Kasumi-1 (cell line): Measurements from ENCODE around the gene CCNI2.
A peak's percentile ranks its signal among the peaks of the same experiment; 100 is the strongest.

Source experiments
- DNase-seq, 2 experiments: peaks; one replicate each; lab custom pipeline; 2025; lab: John Stamatoyannopoulos, UW

CCNI2 gene

GRCh38 chr5:132765311-132766019 lies 18.2 kb downstream of the CCNI2 start:
- DNase-seq = no peak

GRCh38 chr5:132766020-132766805 lies 19.0 kb downstream of the CCNI2 start:
- no peak for DNase-seq

GRCh38 chr5:132766806-132767055 lies 19.5 kb downstream of the CCNI2 start:
- DNase-seq = no peak

- no peak for DNase-seq
Measured at GRCh38 chr5:132767150-132767549, 19.9 kb downstream of the CCNI2 start.

DNA sequence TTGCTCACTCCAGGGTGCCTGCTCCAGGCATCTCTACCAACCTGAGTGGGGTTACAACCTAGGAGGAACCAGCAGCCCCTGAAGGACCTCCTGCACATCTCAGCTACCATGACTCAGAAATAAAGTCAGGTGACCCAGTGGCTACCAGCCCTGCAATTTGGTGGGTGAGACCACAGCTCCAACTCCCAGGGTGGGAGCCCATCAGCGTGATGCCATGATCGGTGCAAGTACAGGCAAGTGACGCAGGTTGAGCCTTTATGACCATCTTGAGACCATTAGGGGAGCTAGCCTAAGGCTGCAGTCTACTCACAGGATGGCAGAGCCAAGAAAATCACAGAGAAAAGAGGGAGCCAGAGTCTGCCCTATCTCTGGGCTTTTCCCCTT lies 21.3 kb downstream of the CCNI2 start:
- DNase-seq = no peak

GRCh38 chr5:132770476-132771159 lies 23.4 kb downstream of the CCNI2 start:
- DNase-seq = no peak

DNA sequence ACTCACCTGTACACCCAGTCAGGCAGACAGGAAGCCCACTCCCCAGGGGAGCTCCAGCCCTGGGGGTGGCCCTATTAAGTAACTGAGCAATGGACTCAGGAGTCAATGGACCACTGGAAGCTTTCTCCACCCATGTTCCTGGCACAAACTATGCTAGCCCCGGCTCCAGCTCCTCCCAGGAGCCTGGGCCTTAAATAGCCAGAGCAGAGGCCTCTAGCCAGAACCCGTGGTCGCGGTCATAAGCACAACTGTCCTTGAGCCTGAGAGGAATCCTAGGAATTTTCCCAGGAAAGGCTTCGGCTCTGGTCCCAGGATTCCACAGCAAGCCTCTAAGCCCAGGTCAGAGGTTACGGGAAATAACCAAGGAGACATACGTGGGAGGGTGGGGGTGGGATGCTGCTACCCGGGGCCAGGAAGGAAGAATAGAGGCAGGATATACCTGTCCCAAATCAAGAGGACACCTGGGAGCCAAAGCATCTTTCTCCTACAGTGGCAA lies 24.3 kb downstream of the CCNI2 start:
- DNase-seq = no peak

DNA sequence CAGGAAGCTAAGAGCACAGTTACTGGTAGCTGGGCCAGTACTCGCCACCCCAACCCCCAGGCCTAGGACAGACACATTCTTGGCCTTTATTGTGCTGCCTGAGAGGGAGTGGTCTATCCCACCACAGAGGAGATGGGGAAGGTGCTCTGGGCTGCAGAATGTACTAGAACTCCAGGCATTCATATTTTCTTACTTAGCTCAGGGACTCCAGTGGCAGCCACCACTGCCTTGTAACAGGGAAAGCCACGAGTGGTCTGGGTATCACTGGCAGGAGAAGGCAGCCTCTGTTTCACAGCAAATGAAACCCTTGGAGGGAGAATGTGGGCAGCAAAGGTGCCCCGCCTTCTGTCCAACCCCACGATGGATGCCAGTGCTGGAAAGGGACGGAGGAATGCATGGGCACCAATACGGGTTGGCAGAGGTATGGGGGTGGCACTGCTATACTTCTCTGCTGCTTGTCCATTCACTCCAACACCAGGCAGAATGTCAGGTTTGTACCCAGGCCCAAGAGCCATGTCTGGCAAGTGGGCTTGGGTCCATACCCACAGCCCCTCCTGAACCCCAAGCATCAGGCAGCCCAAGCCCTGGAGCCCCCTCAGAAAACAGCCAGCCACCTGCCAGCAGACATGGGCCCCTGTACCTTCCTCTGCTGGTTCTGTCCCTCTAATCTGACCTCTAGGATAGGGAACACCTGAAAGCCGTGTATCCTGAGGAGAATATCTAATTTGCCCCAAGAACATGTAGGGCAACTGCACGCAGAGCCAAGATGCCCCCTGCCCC lies 25.3 kb downstream of the CCNI2 start:
- DNase-seq = no peak

DNA sequence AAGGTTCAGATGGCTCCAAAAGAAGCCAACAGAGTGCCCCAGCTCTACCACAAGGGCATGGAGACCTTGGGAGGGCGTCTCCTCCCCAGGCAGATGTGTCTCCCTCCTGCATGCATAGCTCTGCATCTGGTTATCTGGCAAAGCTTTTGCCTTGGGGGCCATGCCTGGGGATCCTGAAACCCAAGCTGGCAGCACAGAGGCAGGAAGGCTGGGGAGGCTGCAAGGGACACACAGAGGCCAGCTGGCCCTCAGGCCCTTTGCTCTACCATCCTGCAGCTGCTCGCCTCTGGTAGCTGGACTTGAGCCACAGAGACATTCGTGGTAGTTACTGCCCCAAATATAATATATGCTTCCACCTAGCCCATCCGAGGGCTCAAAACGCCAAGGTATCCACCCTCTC lies 25.9 kb downstream of the CCNI2 start:
- no peak for DNase-seq

DNA sequence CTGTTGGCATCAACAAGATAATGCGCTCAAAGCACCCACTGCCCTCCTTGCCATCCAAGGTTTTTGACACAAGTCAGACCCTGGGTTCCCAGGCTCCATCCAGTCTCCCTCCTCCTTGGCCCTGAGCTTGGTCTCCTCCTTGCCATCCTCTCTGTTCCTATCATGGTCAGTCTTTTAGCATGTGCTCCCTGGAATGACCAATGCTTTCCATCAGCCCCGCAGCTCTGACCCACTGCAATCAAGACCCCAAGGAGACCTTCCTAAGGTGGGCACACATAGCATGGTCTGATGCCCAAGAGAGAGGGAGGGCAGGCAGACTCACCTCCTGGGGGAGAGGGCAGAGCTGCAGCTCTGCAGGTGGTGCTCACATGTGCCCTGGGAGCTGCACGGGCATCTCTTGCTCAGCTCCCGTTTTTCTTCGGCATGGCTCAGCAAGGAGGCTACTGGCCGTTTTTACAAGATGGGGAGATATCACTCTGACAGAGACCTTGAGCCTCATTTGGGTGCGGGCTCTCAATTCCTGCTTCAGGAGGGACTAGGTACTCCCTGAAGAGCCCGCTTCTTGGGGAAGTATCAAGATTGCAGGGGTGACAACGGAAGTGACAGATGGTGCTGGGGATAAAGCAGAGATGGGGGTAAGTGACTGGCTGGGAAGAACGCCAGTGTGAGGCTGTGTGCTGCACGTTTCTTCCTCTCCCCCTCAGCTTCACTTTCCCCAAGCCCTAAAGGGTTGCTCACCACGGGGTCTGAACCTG lies 26.6 kb downstream of the CCNI2 start:
- peak; percentile 75 to 84 for DNase-seq

- DNase-seq = no peak
Measured at GRCh38 chr5:132774406-132774805, 27.2 kb downstream of the CCNI2 start.

- DNase-seq = no peak
Measured at GRCh38 chr5:132774896-132775295, 27.7 kb downstream of the CCNI2 start.

DNA sequence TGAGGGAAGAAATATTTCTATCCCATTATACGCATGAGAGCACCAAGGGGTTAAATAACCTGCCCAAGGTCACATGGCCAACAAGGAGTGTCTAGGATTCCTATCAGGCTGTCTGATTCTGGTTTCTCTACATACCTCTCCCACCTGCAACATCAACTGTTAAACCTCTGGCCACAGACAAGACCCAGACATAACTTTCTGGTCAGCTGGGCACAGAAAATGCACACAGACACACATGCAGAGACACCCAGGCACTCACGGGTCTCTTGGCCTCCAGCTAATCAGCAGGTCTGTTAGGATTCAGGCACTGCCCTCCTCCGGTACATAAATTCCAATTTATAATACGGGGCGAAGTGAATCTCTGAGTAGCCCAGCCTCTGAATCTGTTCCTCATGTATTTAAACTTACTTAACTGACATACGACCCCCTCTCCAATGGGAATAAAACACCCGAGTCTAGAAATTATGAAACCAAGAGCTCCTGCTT lies 28.3 kb downstream of the CCNI2 start:
- no peak for DNase-seq

DNA sequence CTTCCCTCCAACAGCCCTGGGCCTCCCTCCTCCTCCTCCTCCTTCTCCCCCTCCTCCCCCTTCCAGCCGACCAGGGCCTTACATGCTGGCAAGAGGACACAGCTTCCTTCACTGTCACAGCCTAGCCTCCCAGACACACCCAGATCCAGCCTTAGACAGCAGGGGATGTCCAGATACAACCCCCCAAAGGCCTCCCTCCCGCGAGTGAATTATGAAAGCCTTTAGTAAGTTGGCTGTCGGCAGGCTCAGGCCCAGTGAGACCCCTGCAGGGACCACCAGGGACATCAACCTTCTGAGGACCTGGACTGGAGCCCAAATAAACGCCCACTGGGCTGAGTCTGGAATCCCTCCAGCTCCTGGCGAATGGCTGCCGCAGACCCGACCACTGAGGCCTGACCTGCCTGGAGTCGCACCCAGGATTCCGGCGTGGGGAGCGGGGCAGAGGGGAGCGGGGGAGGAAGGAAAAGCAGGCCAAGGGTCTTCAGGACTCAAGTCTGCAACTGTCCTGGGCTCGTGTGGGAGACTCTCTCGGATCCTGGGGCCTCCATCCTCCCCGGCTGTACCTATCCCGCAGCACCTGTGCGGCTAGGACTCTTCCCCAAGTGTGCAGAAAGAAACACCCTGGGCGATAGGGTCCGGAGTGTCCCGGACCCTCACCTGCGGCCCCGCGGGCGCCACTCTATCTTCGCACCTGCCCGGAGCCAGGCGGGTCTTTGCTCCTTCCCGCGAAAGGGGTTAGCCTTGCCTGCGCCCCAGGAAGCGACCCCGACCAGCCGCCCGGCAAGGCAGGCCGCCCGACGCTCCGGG lies 29.1 kb downstream of the CCNI2 start:
- DNase-seq = no peak

DNA sequence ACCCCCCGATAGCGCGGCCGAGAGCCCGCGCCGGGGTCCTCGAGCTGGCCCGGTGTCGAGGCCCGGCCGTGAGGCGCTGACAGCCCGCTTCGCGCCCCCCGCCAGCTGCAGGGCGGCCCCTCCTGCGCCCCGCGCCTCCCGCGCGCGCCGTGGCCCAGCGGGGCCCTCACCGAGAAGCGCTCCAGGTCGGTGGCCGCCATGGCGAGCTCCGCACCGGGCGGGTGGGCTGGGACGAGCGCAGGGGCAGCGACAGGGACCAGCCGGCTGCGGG lies 29.6 kb downstream of the CCNI2 start:
- no peak for DNase-seq

- DNase-seq = no peak
Measured at GRCh38 chr5:132777209-132778069, 30.2 kb downstream of the CCNI2 start, which contains the start of gene SEPTIN8. SEPTIN8 (minus strand) TSS chr5:132777239; CDS start chr5:132777137, 102 bp downstream.

- DNase-seq = no peak
Measured at GRCh38 chr5:132778129-132778528, 30.9 kb downstream of the CCNI2 start.

- no peak for DNase-seq
Measured at GRCh38 chr5:132778856-132779255, 31.6 kb downstream of the CCNI2 start.

DNA sequence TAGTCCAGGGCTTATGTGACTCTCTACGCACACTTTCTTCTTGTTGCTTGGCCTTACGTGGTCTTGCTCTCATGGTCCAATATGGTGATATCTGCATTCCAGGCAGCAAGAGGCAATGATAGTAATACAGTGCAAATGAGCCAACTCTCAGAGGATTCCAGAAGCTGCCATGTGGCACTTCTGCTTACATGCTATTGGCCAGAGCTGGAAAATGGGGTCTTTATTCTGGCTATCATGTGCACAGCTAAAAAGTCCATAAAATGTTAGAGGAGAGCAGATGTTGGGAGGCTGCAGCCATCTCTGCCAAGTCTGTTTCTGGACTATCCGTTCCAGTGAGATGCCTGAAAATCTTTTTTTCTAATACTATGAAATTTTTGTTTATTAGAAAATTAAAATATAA lies 32.7 kb downstream of the CCNI2 start:
- no peak for DNase-seq

DNA sequence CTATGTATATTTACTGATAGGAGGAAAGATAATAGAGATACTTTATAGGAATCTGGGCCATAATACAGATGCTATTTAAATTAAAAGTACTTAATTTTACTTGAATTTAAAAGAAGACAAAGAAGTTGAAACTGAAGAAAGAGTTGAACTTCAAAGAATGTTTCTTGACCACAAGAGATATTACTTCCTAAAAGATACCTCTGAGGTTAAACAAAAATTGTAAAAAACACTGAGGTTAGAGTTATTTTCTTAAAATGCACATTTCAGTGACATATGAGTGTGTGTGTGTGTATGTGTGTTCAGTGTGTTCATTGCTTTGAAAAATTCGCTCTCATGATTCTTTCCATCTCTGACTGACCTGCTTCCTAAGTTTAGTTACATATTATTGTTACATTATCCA lies 33.4 kb downstream of the CCNI2 start:
- DNase-seq = peak in 1 of 2 experiments; percentile 19
